Stimulated activated CD4-positive, alpha-beta T cell treated with anti-CD3 and anti-CD28 coated beads, Interleukin-15, amount 100 ng/mL, for 24 hours (primary cell): ENCODE data around the gene CSKMT.
A peak's percentile ranks its signal among the peaks of the same experiment; 100 is the strongest.
"Not testable (repeated sequence)": the region's sequence is repeated elsewhere in the genome, so short reads cannot be mapped to it uniquely, and the experiment has no call there.

Source experiments
- DNase-seq: peaks from one replicate; pipeline ENCODE4 v3.0.0-alpha.2; 2020

CSKMT gene, protein sequence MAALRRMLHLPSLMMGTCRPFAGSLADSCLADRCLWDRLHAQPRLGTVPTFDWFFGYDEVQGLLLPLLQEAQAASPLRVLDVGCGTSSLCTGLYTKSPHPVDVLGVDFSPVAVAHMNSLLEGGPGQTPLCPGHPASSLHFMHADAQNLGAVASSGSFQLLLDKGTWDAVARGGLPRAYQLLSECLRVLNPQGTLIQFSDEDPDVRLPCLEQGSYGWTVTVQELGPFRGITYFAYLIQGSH

DNA sequence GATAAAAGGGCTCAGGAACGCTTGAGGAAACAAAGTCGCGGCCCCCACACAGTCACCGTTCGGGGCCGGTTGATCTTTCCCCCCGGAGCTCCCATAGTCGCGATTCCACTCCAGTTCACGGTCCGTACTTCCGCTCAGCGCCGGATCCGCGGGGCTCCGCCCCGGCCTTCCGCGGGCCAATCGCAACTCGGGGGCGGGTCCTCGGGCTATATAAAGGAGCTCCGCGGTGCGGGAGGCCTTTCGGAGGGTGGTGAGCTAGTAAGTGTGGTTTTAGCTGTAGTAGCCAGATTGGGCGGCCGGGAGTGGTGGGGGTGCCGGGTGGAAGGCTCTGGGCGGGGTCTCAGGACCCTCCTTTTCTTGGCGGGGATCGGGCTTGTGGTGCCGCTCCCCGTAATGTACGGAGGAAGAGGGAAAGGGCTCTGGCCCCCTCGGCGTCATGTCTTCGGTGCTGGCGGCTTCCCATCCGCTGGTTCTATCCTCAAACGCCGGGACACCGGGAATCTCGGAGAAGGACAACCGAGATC, at the start of gene CSKMT, which contains the start of gene C11orf98:
TSS of gene CSKMT (plus strand) at position 238 of the 524 bp plus-strand sequence. CDS start 568 bp downstream, outside the sequence.
TSS of gene C11orf98 (minus strand) at position 136 of the 524 bp plus-strand sequence. CDS start at position 95, 41 bp downstream.
- DNase-seq = peak; percentile 97

DNA sequence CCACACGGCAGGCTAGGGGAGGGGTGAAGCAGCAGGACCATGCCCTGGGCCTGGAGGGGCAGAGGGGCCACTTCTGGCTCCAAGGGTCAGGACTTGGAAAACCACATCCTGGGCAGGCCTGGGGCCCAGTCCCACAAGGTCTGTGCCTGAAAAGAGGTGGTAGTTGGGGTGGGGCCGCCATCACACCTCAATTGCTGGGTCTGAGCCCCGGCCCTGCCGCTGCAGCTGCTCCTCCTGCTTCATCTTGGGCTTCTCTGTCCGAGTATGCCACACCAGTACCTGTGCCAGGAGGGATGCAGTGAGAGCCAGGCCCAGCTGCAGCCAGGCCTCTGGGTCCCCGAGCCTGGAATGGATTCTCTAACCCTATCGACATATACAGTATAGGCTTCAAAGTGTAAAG, 49.6 kb upstream of the CSKMT start:
- DNase-seq = no peak

DNA sequence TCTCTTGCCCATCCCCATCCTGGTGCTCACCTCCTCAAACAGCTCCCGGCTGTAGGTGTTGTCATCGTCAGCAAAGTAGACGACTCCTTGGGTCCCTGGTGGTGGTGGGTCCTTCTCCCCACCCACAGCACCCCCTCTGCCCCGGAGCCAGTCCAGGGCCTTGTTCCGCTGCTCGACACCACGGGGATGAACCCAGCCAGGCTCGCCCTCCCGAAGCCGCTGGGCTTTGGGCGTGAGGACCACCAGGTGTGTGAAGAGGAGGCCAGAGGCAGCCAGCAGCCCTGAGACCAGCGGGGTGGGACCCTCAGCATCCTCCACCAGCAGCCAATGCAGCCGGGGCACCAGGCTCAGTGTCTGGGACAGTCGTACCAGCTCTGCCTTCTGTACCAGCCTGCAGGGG, 48.2 kb upstream of the CSKMT start:
- DNase-seq = not testable (repeated sequence)

DNA sequence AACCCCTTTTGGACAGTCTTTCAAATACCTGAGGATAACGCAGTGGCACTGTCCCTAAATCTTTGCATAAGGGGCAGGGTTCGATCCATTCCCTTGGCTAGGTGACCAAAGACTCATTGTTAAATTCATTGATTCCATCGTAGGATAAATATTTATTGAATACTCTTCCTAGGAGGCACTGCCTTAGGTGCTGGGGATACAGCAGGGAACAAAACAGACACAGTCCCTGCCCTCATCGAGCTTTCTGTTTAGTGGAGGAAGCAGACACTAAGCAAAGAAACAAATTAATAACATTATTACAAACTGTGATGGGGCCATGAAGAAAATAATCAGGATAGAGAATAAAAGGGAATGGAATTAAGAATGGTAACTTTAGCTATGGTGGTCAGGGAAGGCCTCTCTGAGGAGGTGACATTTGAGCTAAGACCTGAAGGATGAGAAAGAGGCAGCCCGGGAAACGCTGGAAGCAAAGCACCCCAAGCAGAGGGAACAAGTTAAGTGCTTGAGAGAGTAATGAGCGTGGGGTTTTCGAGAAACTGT, 44.0 kb upstream of the CSKMT start:
- no peak for DNase-seq

DNA sequence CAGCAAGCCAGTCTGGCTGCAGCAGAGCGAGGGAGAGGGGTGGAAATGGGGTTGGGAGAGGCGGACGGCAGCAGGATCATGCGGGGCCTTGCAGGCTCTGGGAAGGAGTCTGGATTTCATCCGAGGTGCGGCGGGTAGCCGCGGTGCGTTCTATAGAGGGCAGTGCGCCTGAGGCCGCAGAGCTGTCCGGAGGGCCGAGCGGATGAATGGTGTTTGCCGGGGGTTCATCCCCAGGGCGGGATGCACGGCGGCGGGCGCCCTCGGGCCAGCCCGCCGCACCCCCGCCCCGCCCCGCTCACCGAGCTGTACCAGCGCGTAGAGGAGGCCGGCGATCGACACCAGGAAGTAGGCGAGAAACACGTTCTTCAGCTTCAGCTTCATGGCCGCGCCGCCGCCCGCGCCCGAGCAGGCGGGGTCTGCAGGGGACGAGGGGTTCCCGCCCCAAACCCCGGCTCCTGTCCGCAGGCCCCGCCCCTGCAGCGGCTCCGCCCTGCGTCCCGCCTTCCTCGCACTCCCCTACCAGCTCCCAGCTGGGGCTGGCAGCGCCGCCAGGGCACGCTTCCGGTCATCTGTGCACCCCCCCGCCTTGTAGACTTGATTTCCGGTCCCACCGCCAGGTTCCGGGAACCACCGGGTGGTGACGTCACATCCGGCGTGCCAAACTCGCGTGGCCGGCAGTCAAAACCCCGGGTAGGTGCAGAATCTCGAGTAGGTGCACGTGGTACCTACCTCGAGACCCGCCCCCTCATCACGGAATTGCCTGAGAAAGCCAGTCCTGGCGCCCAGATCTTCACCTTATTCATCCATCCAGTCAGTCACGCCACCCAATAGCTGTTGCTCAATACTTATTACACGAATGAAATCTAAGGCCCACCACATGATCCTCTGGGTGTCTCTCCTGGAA, 43.3 kb upstream of the CSKMT start, which contains the start of gene B3GAT3:
TSS of gene B3GAT3 (minus strand) at position 420 of the 904 bp plus-strand sequence. CDS start at position 381, 39 bp downstream.
- peak; percentile 98 for DNase-seq

DNA sequence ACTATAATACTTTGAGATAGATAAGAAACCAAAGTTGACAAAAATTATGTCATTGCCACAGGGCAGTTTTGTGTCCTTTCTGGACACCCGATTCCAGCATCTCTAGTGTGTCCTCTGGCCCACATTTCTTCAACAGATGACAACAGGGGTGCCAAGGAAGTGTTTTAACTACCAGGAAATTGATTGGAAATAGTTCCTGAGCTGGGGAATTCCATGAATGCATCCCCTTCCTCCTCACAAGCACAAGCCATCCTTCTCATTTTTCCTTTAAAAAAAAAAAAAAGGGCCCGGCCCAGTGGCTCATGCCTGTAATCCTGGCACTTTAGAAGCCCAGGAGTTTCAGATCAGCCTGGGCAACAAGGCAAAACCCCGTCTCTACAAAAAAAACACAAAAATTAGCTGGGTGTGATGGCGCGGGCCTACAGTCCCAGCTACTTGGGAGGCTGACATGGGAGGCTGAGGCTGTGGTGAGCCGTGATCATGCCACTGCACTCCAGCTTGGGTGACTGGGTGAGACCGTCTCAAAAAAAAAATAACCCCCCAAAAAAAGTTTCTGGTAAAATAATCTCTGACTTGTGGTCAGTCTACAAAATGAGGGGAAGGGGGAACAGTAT, 42.5 kb upstream of the CSKMT start:
- DNase-seq = no peak

DNA sequence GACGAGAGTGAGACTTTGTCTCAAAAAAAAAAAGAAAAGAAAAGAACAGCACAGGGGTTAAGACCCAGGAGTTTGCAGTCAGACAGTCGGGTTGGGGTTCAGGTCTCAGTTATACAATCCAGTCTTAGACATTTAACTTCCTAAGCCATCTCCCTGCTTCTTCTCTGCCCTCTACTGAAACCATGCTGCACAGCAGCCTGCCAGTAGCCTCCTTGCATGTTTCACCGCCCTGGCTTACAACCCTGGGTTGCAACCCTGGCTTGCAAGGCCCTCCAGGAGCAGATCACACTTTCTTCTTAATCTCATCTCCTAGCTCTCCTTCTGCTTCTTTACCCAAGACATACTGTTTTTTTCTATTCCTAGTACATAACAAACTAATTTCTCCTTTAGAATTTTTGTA, 37.4 kb upstream of the CSKMT start:
- no peak for DNase-seq

DNA sequence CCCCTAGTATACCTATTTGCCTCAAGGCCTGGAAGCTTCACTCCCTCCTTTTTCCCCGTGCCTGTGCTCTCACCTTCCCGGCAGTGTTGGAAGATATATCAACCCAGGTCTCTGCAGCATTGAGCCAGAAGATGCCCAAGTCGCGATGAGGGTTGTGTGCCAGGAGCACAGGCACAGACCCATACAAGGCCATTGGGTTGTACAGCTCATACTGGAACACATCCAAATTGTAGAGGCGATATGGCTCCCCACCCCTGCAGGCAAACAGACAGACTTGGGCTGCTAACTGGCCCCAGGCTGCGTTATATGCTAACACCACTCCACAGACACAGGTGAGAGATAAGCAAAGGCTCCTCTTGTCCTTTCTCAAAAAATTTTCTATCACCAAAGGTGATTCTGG, 32.6 kb upstream of the CSKMT start:
- DNase-seq = no peak

DNA sequence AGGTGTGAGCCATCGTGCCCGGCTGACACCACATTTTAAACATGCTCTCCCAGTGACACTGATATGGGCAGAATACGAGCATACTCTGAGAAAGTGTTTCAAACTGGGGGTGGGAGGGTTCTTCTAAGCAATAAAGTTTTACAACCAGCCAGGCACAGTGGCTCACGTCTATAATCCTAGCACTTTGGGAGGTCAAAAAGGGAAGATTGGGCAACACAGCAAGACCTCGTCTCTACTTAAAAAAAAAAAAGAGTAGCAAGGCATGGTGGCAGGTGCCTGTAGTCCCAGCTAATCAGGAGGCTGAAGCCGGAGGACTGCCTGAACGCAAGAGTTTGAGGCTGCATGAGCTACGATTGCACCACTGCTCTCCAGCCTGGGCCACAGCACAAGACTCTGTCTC, 20.9 kb upstream of the CSKMT start:
- no peak for DNase-seq

DNA sequence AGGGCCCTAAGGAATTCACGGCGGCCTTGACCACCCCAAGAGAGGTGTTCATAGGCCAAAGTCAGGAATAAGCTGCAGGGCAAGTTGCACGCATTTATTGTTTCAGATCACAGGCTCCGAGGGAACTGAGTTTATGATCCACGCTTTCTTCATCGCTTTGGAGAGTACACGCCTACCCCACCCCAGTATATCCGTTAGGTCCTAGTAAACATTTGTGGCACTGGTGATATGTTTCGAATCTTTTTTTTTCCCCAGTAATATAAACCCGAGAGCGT, 19.5 kb upstream of the CSKMT start:
- DNase-seq = no peak

DNA sequence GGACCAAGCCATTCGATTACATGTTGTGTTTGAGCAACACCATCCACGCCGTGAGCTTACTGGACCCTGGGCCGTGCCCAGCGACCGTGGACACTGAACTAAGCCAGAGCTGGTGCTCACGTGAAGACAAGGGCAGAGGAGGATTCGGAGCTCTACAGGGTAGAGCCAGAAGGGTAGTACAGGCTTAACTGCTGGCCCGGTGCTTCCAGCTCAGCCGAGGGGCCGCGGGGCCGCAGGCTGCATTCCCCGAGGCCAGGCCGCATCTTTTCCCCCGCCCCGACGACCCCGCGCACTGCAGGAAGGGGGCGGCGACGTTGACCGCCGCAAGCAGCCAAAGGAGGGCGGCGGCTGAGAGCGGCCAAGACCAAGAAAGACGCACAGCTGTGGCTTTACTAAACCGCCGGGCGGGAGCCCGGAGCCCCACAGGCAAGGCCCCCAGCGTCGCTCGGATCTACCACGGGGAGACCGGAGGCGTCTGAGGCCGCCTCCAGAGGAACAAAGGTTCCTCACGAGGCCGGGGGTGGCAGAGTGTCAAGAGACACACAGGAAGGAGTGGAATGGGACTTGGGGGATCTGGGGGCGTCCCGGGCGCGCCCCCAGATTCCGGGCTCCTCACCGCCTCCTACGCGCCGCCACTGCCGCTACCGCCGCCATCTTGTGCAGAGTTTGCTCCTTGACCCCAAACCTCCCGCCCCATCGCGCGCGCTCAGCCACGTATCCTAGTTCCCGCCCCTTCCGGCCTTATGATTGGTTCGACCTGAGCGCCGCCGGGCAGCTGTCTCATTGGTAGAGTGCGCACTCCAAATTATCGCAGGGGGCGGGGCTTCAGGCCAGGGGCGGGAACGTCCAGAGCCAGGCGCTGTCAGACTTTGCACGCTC, 18.9 kb upstream of the CSKMT start, which contains the start of gene GANAB:
TSS of gene GANAB (minus strand) at position 668 of the 879 bp plus-strand sequence. CDS start at position 654, 14 bp downstream.
- DNase-seq = peak; percentile 100

DNA sequence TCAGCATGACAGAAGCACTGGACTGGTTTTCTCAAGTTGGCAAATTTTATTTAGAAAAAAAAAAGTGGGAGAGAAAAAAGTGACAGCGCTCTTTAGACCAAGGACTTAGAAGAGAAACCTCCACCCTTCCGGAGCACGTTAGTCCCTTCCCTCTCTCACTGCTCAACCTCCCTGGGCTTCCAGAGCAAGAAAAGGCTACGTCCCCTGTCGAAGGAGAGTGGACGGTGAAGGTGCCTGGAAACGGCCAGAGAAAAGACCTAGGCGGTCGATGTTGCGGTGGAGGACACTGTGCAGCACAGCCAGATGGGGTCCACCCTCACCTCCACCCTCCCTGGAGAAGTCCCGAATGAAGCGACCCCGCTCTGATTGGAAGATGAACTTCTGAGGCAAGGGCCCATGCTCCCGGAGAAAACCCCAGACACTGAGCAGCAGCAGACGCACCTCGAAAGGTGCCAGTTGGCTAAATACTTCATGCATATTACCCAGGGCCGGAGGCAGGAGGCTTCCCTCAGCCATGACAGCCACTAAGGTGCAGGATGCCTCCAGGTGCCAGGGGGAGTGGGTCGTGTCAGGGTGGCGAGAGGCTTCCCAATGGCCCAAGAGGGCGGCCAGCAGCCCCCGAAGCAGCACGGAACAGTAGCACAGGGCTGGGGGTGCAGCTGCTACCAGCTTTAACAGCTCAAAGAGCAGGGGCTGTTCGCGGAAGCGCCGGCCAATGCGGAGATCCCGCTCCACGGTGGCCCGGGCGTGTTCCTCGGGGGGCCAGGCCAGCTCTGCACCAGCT, 18.1 kb upstream of the CSKMT start:
- DNase-seq = no peak

DNA sequence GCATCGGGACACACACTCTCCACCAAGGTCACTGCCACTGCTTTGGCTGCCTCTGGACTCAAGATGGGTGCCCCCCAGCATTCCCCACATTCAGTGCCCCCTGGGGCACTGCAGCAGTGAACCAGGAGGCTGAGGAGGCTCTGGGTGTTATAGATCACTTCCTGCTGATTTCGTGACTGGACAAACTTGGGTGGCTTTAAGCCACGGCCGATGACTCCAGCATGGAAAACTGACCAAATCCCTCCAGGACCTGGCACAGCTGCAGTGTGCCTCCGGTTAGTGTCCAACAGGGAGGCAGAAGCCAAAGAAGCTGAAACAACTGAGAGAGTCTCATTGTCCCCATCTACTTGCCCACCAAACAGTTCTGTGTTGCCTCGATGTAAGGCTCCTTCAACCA, 17.5 kb upstream of the CSKMT start:
- DNase-seq = no peak

DNA sequence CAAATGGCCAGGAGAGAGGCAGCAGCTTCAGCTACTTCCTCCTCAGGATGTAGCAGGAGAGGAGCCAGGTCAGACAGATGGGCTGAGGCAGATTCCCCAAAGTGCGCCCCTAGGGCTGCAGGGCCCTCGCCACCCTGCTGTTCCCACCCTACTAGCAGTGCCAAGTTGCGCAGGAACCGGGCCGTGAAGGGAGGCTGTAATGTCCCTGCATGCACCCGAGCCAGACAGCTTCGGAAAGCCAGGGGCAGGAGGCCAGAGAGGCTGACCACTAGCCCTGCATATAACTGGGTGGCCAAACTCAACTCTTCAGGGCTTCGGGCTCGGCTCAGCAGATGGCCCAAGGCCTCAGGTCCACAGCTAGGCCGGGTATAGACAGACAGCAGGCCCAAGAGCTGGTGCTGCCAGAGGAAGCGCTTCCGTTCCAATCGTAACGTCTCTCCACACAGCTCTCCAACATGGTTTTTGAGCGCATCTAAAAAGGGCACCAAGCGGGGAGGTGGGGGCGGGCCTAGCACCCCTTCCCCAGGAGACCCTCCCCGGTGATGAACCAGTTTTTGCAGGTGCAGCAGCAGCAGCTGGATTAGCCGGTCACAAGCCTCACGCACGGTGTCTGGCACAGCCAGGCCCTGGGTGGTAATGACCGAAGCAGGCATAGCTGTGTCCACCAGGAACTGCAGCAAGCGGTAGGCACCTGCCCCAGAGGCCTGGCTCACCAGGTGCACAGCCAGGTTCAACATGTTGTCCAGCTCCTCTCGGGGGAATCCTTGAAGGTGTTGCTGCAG, 16.7 kb upstream of the CSKMT start:
- no peak for DNase-seq

DNA sequence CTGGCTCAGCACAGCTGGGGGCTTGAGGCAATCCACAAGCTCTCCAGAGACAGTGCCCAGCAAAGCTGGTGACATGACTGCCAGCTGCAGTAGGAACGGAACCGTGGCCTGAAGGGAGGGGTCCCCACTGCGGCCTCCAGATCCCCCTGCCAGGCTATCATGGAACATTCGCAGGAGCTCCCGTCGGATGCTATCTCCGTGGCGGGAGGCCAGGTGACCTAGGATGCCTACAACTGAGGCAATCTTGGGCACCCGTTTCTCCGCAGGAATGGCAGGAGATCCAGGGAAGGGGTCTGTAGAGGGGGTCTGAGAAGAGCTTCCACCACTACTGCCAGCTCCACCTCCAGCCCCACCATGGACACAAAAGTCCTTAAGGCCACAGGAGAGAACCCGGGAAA, 16.1 kb upstream of the CSKMT start:
- DNase-seq = no peak

DNA sequence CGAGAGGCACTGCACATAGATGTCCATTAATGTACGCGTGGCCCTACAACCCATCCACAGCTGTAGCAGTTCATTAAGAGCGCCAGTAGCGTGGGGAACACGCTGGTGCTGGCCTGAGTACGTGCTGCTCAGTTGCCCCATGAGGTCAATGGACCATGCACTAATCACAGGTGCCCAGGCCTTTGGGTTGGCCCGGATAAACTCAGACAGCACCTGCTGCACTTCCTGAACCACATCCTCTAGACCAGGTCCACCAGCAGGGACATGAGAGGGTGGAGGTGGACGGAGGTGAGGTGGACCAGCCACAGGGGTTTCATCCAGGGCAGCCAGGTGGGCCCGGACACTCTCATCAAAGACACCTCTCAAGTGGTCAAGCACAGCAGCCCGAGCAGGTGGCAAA, 15.6 kb upstream of the CSKMT start:
- DNase-seq = no peak

DNA sequence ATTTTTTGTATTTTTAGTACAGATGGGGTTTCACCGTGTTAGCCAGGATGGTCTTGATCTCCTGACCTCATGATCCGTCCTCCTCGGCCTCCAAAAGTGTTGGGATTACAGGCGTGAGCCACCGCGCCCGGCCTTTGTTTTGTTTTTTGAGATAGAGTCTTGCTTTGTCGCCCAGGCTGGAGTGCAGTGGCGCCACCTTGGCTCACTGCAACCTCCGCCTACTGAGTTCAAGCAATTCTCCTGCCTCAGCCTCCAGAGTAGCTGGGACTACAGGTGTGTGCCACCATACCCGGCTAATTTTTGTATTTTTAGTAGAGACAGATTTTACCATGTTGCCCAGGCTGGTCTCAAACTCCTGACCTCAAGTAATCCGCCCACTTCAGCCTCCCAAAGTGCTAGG, 14.8 kb upstream of the CSKMT start:
- DNase-seq = not testable (repeated sequence)

DNA sequence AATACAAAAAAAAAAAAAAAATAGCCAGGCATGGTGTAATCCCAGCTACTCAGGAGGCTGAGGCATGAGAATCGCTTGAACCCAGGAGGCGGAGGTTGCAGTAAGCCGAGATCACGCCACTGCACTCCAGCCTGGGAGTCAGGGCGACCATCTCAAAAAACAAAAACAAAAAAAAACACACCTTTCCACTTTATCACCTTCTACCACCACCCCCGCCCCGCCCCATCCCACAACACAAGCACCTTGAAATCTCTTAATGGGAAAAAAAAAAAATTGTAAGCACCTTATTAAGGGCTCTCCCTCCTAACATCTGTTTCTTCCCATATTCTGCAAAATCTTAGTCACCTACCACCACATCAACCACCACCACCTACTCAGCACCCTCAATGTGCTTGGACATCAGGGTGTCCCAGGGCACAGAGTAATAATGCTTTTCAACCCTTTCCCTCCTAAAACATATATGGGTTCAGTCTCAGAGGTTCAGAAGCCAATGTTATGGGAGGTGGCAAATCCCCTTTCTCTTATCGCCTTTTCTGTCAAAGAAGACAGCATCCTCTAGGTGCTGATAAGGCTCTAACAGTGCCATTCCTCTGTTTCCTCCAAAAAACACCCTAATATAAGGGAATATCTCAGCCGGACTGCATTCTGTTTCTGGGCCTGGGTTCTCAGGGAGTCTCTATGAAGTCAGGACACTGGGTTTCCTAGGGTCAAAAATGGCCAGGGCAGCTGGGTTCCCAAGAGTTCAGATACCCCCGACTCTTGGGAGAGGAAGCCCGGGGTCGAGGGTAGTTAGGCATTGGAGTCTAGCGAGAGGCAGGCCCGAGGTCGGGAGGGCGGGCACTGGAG, 12.7 kb upstream of the CSKMT start:
- DNase-seq = peak; percentile 32

DNA sequence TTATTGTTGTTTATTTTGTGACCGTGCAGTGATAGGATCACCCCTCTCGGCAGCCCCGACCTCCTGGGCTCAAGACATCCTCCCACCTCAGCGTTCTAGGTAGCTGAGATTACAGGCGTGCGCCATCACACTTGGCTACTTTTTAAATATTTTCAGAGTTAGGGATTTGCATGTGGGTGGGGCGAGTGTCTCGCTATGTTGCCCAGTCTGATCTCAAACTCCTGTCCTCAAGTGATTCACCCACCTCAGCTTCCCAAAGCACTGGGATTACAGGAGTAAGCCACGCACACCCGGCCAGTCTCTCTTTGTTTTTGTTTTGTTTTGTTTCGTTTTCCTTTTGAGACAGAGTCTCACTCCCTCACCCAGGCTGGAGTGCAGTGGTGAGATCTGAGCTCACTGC, 10.8 kb upstream of the CSKMT start:
- DNase-seq = no peak
